NB4 (cell line): ENCODE data around the gene SLC25A21.

ENCODE experiments used
- MAX ChIP-seq: IDR thresholded peaks from 2 replicates; pipeline ENCODE4 v1.6.1; 2011; ENCODE audit warnings: low read depth, low read length
- MYC ChIP-seq: IDR thresholded peaks from 2 replicates; pipeline ENCODE4 v1.6.1; 2011; ENCODE audit warnings: low read depth, low read length
- POLR2A ChIP-seq: IDR thresholded peaks from 2 replicates; pipeline ENCODE4 v1.6.1; 2011; ENCODE audit warnings: mild to moderate bottlenecking; ENCODE audit not compliant: insufficient read length; ENCODE audit errors: extremely low read depth
- TF ChIP-seq, protein P1 (sequence below): IDR thresholded peaks from one replicate; pipeline ENCODE4 v1.5.1; 2012; ENCODE audit warnings: low read depth, low read length

DNA sequence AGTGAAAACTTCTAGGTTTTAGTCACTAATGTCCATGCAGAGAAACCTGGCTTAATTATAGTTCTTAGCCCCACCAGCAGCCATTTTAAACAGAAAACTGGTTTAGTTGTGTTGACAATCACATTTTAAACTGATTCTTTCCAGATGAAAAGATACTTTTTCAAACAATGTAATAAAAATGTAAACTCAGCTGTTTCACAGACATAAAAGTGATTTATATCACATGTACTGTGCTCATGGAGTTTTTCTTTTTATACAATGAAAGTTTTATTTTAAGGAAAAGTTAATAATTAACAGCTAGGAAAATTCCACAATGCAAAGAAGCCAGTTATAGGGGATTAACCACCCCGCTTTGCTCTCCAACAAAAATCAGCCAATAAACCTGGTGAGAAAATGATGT, 381.0 kb downstream of the SLC25A21 start:
- TF ChIP-seq, protein P1, sequence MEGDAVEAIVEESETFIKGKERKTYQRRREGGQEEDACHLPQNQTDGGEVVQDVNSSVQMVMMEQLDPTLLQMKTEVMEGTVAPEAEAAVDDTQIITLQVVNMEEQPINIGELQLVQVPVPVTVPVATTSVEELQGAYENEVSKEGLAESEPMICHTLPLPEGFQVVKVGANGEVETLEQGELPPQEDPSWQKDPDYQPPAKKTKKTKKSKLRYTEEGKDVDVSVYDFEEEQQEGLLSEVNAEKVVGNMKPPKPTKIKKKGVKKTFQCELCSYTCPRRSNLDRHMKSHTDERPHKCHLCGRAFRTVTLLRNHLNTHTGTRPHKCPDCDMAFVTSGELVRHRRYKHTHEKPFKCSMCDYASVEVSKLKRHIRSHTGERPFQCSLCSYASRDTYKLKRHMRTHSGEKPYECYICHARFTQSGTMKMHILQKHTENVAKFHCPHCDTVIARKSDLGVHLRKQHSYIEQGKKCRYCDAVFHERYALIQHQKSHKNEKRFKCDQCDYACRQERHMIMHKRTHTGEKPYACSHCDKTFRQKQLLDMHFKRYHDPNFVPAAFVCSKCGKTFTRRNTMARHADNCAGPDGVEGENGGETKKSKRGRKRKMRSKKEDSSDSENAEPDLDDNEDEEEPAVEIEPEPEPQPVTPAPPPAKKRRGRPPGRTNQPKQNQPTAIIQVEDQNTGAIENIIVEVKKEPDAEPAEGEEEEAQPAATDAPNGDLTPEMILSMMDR: no peak
- TF ChIP-seq MAX (no peak), MYC (no peak), POLR2A (no peak)
